ENCODE results near the gene HNRNPAB. TPM values are rescaled to one million over a fixed set of nuclear protein-coding genes. Genes with fewer than 3 reads are reported as not detected.

HNRNPAB gene
- polyA plus RNA-seq, 1 experiment: 102 TPM

GRCh38 chr5:178232920-178233429 lies 28.6 kb downstream of the HNRNPAB start:
- POLR2A ChIA-PET: interaction anchor here (0.7 to 2.3 kb wide), 3 partner anchors 12 to 29 kb away, joined by 5 to 12 read pairs (median 6); partner anchors contain the start of gene HNRNPAB
- CTCF ChIA-PET: no interaction called here

GRCh38 chr5:178234121-178234749 lies 29.9 kb downstream of the HNRNPAB start:
- TF ChIP-seq CTCF (IDR thresholded peaks at IDR 0.05; ENCODE audit: low read depth, low read length): no peak

More at GRCh38 chr5:178232920-178233429, 28.6 kb downstream of the HNRNPAB start:
- H3K27ac ChIP-seq (ENCODE audit: low read depth, low read length): peak overlapping the region; percentile 47
- DNase-seq (ENCODE audit: low read depth, low spot score): no peak
- no peak for TF ChIP-seq CTCF (IDR thresholded peaks at IDR 0.05; ENCODE audit: low read depth, low read length)
- no peaks in the 10 kb centered on the region for H3K27me3 ChIP-seq (ENCODE audit: control insufficient read depth, insufficient read depth, low read length)
- peak overlapping the region; percentile 86 for H3K4me3 ChIP-seq (ENCODE audit: low read depth, low read length)
- H3K9me3 ChIP-seq (ENCODE audit: control insufficient read depth, insufficient read depth, low read length): no peaks in the 10 kb centered on the region; the same call in 1 of the 2 replicates

GRCh38 chr5:178234750-178235587 lies 30.6 kb downstream of the HNRNPAB start:
- TF ChIP-seq CTCF (IDR thresholded peaks at IDR 0.05; ENCODE audit: low read depth, low read length): peak; percentile 71
- no peaks in the 10 kb centered on the region for H3K27me3 ChIP-seq (ENCODE audit: control insufficient read depth, insufficient read depth, low read length)
- CTCF ChIA-PET: interaction anchor here (0.5 to 1.6 kb wide), 12 partner anchors 9 to 366 kb away, joined by 3 to 10 read pairs (median 6); partner anchors contain the start of gene COL23A1
- no peak for DNase-seq (ENCODE audit: low read depth, low spot score)
- H3K4me3 ChIP-seq (ENCODE audit: low read depth, low read length): no peak overlapping the region
- H3K27ac ChIP-seq (ENCODE audit: low read depth, low read length): no peak overlapping the region
- POLR2A ChIA-PET: interaction anchor here (0.7 to 1.0 kb wide), 2 partner anchors 31 to 1389 kb away, joined by 3 to 7 read pairs; partner anchors contain the start of genes HNRNPAB and HNRNPH1
- H3K9me3 ChIP-seq (ENCODE audit: control insufficient read depth, insufficient read depth, low read length): no peaks in the 10 kb centered on the region; the same call in 1 of the 2 replicates

More at GRCh38 chr5:178234121-178234749, 29.9 kb downstream of the HNRNPAB start:
- no peak overlapping the region for H3K27ac ChIP-seq (ENCODE audit: low read depth, low read length)
- POLR2A ChIA-PET: interaction anchor here (0.7 kb wide), 2 partner anchors 9 to 394 kb away, joined by 3 to 4 read pairs; no protein-coding TSS in a partner anchor
- no peaks in the 10 kb centered on the region; the same call in 1 of the 2 replicates for H3K9me3 ChIP-seq (ENCODE audit: control insufficient read depth, insufficient read depth, low read length)
- no peak for DNase-seq (ENCODE audit: low read depth, low spot score)
- no peak overlapping the region for H3K4me3 ChIP-seq (ENCODE audit: low read depth, low read length)
- CTCF ChIA-PET: interaction anchor here (0.8 to 1.6 kb wide), 11 partner anchors 9 to 367 kb away, joined by 3 to 10 read pairs (median 5); partner anchors contain the start of gene COL23A1
- H3K27me3 ChIP-seq (ENCODE audit: control insufficient read depth, insufficient read depth, low read length): no peaks in the 10 kb centered on the region

- H3K27ac ChIP-seq (ENCODE audit: low read depth, low read length): no peak overlapping the region
- ChIA-PET POLR2A (interaction anchor here (0.7 to 1.0 kb wide), 2 partner anchors 31 to 1388 kb away, joined by 3 to 7 read pairs; partner anchors contain the start of genes HNRNPAB and HNRNPH1), CTCF (interaction anchor here (0.5 to 1.6 kb wide), 13 partner anchors 8 to 1306 kb away, joined by 3 to 10 read pairs (median 5); partner anchors contain the start of gene COL23A1)
- no peaks in the 10 kb centered on the region; the same call in 1 of the 2 replicates for H3K9me3 ChIP-seq (ENCODE audit: control insufficient read depth, insufficient read depth, low read length)
- no peak for TF ChIP-seq CTCF (IDR thresholded peaks at IDR 0.05; ENCODE audit: low read depth, low read length)
- no peaks in the 10 kb centered on the region for H3K27me3 ChIP-seq (ENCODE audit: control insufficient read depth, insufficient read depth, low read length)
- no peak for DNase-seq (ENCODE audit: low read depth, low spot score)
- no peak overlapping the region for H3K4me3 ChIP-seq (ENCODE audit: low read depth, low read length)
Observed at GRCh38 chr5:178235588-178235974, 31.2 kb downstream of the HNRNPAB start.

All from AG04450 (cell line).